Trophoblast cell (in vitro differentiated cells and primary cell): Measurements from ENCODE around the gene SLC4A4.
A peak's percentile ranks its signal among the peaks of the same experiment; 100 is the strongest.

Experiments used
- DNase-seq, 2 donors: peaks; one replicate each; pipeline ENCODE4 v3.0.0-alpha.2; 2016
- H2AFZ ChIP-seq: 2 replicates; pipeline ENCODE4 v1.6.1; 2013; ENCODE audit warnings: low read length, moderate library complexity, mild to moderate bottlenecking; ENCODE audit not compliant: insufficient read depth, poor library complexity
- H2AK5ac ChIP-seq: 2 replicates; pipeline ENCODE4 v1.6.1; 2013; ENCODE audit warnings: mild to moderate bottlenecking, low read length
- H2BK120ac ChIP-seq: 2 replicates; pipeline ENCODE4 v1.6.1; 2013; ENCODE audit warnings: low read length, mild to moderate bottlenecking, moderate library complexity; ENCODE audit not compliant: insufficient read depth, poor library complexity
- H2BK12ac ChIP-seq: 2 replicates; pipeline ENCODE4 v1.6.1; 2013; ENCODE audit warnings: mild to moderate bottlenecking, low read length, moderate library complexity
- H2BK5ac ChIP-seq: 2 replicates; pipeline ENCODE4 v1.6.1; 2013; ENCODE audit warnings: low read length, low read depth, moderate library complexity, mild to moderate bottlenecking; ENCODE audit not compliant: poor library complexity
- H3K14ac ChIP-seq: 2 replicates; pipeline ENCODE4 v1.6.1; 2013; ENCODE audit warnings: mild to moderate bottlenecking, low read length
- H3K18ac ChIP-seq: 2 replicates; pipeline ENCODE4 v1.6.1; 2013; ENCODE audit warnings: mild to moderate bottlenecking, low read length
- H3K23ac ChIP-seq: 2 replicates; pipeline ENCODE4 v1.6.1; 2013; ENCODE audit warnings: low read length
- H3K27ac ChIP-seq: 2 replicates; pipeline ENCODE4 v1.5.1; 2013; ENCODE audit warnings: low read depth, mild to moderate bottlenecking, inconsistent platforms, low read length, moderate library complexity
- H3K27me3 ChIP-seq: 2 replicates; pipeline ENCODE4 v1.6.1; 2013; ENCODE audit warnings: inconsistent platforms, mild to moderate bottlenecking, low read length, moderate library complexity; ENCODE audit not compliant: insufficient read depth
- H3K36me3 ChIP-seq, 2 experiments: 1 replicate in 1 of 2; 2 replicates in 1 of 2; pipeline ENCODE4 v1.6.1; 2013; ENCODE audit warnings: low read length in 2 of 2, mild to moderate bottlenecking in 2 of 2, moderate library complexity in 1 of 2; ENCODE audit not compliant: insufficient read depth in 2 of 2, control insufficient read depth in 1 of 2
- H3K4ac ChIP-seq: 2 replicates; pipeline ENCODE4 v1.6.1; 2013; ENCODE audit warnings: low read depth, mild to moderate bottlenecking, low read length, moderate library complexity
- H3K4me1 ChIP-seq, 2 experiments: 1 replicate in 1 of 2; 2 replicates in 1 of 2; pipeline ENCODE4 v1.6.1; 2013; ENCODE audit warnings: low read length in 2 of 2, mild to moderate bottlenecking in 2 of 2, moderate library complexity in 1 of 2; ENCODE audit not compliant: insufficient read depth in 2 of 2, control insufficient read depth in 1 of 2
- H3K4me2 ChIP-seq: 2 replicates; pipeline ENCODE4 v1.6.1; 2013; ENCODE audit warnings: inconsistent platforms, mild to moderate bottlenecking, low read length, moderate library complexity
- H3K4me3 ChIP-seq: 2 replicates; pipeline ENCODE4 v1.5.1; 2013; ENCODE audit warnings: mild to moderate bottlenecking, low read depth, low read length, inconsistent platforms
- H3K79me1 ChIP-seq: one replicate; pipeline ENCODE4 v1.6.1; 2013; ENCODE audit warnings: low read length
- H3K79me2 ChIP-seq: 2 replicates; pipeline ENCODE4 v1.6.1; 2013; ENCODE audit warnings: low read length, mild to moderate bottlenecking; ENCODE audit not compliant: control insufficient read depth, insufficient read depth, poor library complexity
- H3K9ac ChIP-seq: 2 replicates; pipeline ENCODE4 v1.6.1; 2013; ENCODE audit warnings: mild to moderate bottlenecking, low read length
- H3K9me3 ChIP-seq: 2 replicates; pipeline ENCODE4 v1.6.1; 2013; ENCODE audit warnings: low read depth, mild to moderate bottlenecking, control low read depth, inconsistent platforms, low read length; ENCODE audit not compliant: insufficient read depth
- H4K12ac ChIP-seq: 2 replicates; pipeline ENCODE4 v1.6.1; 2013; ENCODE audit warnings: low read depth, mild to moderate bottlenecking, low read length, moderate library complexity
- H4K8ac ChIP-seq: 2 replicates; pipeline ENCODE4 v1.6.1; 2013; ENCODE audit warnings: low read depth, mild to moderate bottlenecking, low read length, moderate library complexity
- H4K91ac ChIP-seq: one replicate; pipeline ENCODE4 v1.6.1; 2013; ENCODE audit warnings: low read depth, mild to moderate bottlenecking, low read length, moderate library complexity
- WGBS: extraction: QIAGEN DNeasy Blood & Tissue Kit; methylation state at CpG from one replicate; pipeline ENCODE4 v1.1.7; 2013; ENCODE audit warnings: missing lambda C conversion rate; ENCODE audit not compliant: insufficient read length, insufficient coverage; ENCODE audit errors: extremely low coverage; 5-methylcytosine and 5-hydroxymethylcytosine counted together

The SLC4A4 gene

DNA sequence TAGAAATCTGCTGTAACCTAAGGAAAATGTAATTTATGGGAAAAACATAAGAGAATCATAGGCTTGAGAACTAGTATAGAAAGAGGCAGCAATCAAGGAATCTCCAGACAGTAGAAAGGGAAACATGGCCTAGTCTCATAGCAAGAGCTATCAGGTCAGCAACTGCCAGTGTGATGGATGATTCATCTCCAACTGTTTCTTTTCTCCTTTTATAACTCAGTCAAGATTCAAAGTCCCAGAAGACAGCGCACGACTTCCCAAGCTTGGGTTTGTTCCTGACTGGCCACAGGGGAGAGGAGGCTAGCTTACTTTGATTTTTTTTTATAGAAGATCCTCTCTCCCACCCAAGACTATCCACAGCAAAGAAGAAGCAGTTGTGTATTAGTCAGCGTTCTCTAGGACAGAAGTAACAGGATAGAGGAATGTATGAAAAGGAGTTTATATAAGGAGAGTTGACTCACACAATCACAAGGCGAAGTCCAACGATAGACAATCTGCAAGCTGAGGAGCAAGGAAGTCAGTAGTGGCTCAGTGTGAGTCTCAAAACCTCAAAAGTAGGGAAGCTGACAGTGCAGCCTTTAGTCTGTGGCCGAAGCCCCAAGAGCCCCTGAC lies 263.6 kb downstream of the SLC4A4 start:
- no peak overlapping the region for H3K4me3 ChIP-seq
- H3K27me3 ChIP-seq, result no peaks in the 10 kb centered on the region
- no peak overlapping the region for H4K8ac ChIP-seq
- H3K4me2 ChIP-seq, result no peak overlapping the region
- H2BK5ac ChIP-seq, result no peak overlapping the region
- no peak overlapping the region for H2BK12ac ChIP-seq
- no peak overlapping the region for H3K23ac ChIP-seq
- H3K18ac ChIP-seq, result no peak overlapping the region
- peak overlapping the region; percentile 12 for H3K27ac ChIP-seq
- H4K91ac ChIP-seq, result no peak overlapping the region
- H3K9me3 ChIP-seq, result no peaks in the 10 kb centered on the region
- no peak overlapping the region for H2AFZ ChIP-seq
- H3K14ac ChIP-seq, result no peak overlapping the region
- no peak overlapping the region for H3K9ac ChIP-seq
- no peak overlapping the region for H4K12ac ChIP-seq
- peak in 1 of 2 donors; percentile 11 for DNase-seq
- no peaks in the 10 kb centered on the region for H3K4me1 ChIP-seq
- no peak overlapping the region for H2AK5ac ChIP-seq
- no peaks in the 10 kb centered on the region for H3K79me2 ChIP-seq
- no CpG with 5 or more reads among the region's 6 CpGs for WGBS
- H3K4ac ChIP-seq, result no peak overlapping the region
- no peaks in the 10 kb centered on the region for H3K36me3 ChIP-seq
- H2BK120ac ChIP-seq, result no peak overlapping the region
- H3K79me1 ChIP-seq, result peaks cover 3% of the 10 kb centered on the region

DNA sequence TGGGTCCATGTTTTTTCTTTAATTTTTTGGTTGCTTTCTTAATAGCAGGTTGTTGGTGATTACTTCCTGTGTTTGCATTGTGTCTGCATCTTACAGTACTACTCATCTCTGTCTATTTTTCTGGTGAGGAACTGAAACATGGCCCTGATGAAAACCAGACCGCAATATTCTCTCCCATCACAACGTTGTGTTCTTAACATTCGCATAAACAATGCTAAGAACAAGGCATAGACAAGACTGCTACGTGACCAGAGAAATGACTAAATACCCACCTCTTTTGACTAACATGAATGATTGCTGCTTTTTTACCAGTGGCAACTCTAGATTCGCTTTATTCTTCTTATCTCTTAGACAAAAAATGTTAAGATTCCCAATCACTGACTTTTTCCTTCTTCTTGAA lies 266.0 kb downstream of the SLC4A4 start:
- no peak overlapping the region for H3K14ac ChIP-seq
- H3K79me1 ChIP-seq, result peaks cover 10% of the 10 kb centered on the region
- H4K8ac ChIP-seq, result no peak overlapping the region
- H4K12ac ChIP-seq, result no peak overlapping the region
- no peak overlapping the region for H3K18ac ChIP-seq
- H3K4me2 ChIP-seq, result no peak overlapping the region
- no peak overlapping the region for H3K27ac ChIP-seq
- H3K4me3 ChIP-seq, result no peak overlapping the region
- no peak overlapping the region for H2AFZ ChIP-seq
- H3K79me2 ChIP-seq, result peaks cover 4% of the 10 kb centered on the region
- no peak overlapping the region for H2AK5ac ChIP-seq
- no peaks in the 10 kb centered on the region for H3K27me3 ChIP-seq
- whole genome bisulfite sequencing, result no CpG with 5 or more reads among the region's 5 CpGs
- no peak overlapping the region for H4K91ac ChIP-seq
- H3K4ac ChIP-seq, result no peak overlapping the region
- no peak overlapping the region for H2BK5ac ChIP-seq
- no peak overlapping the region for H2BK120ac ChIP-seq
- peaks cover 3% of the 10 kb centered on the region for H3K9me3 ChIP-seq
- H2BK12ac ChIP-seq, result no peak overlapping the region
- no peak overlapping the region for H3K9ac ChIP-seq
- no peak overlapping the region for H3K23ac ChIP-seq
- DNase-seq, result peak in 1 of 2 donors; percentile 40
- peaks cover 0 to 2% of the 10 kb centered on the region in 2 experiments for H3K36me3 ChIP-seq
- H3K4me1 ChIP-seq, result peaks cover 5 to 6% of the 10 kb centered on the region in 2 experiments

DNA sequence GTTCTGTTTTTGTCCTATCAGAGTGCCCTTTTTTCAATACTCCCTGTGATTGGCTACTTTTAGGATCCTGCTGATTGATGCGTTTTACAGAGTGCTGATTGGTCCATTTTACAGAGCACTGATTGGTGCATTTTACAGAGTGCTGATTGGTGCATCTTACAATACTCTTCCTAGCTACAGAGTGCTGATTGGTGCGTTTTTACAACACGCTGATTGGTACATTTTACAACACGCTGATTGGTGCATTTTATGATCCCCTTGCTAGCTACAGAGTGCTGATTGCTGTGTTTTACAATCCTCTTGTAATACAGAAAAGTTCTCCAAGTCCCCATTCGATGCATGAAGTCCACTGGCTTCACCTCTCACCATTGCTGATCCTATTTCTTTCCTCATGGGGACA lies 268.3 kb downstream of the SLC4A4 start:
- Histone ChIP-seq H3K4me3 (no peak overlapping the region), H4K12ac (no peak overlapping the region), H3K4me1 (peaks cover 5 to 6% of the 10 kb centered on the region in 2 experiments), H3K18ac (no peak overlapping the region), H2AK5ac (no peak overlapping the region), H2AFZ (no peak overlapping the region), H4K91ac (peak overlapping the region; percentile 88), H4K8ac (no peak overlapping the region), H3K23ac (no peak overlapping the region), H3K36me3 (peaks cover 0 to 2% of the 10 kb centered on the region in 2 experiments), H3K9me3 (peaks cover 3% of the 10 kb centered on the region), H3K4ac (no peak overlapping the region), H3K4me2 (no peak overlapping the region), H3K27me3 (no peaks in the 10 kb centered on the region), H3K9ac (no peak overlapping the region), H3K14ac (no peak overlapping the region), H3K79me2 (peaks cover 4% of the 10 kb centered on the region), H3K27ac (no peak overlapping the region), H2BK5ac (no peak overlapping the region), H2BK12ac (peak overlapping the region; percentile 11), H2BK120ac (no peak overlapping the region), H3K79me1 (peaks cover 10% of the 10 kb centered on the region)
- no CpG with 5 or more reads among the region's 5 CpGs for WGBS
- DNase-seq, result no peak

DNA sequence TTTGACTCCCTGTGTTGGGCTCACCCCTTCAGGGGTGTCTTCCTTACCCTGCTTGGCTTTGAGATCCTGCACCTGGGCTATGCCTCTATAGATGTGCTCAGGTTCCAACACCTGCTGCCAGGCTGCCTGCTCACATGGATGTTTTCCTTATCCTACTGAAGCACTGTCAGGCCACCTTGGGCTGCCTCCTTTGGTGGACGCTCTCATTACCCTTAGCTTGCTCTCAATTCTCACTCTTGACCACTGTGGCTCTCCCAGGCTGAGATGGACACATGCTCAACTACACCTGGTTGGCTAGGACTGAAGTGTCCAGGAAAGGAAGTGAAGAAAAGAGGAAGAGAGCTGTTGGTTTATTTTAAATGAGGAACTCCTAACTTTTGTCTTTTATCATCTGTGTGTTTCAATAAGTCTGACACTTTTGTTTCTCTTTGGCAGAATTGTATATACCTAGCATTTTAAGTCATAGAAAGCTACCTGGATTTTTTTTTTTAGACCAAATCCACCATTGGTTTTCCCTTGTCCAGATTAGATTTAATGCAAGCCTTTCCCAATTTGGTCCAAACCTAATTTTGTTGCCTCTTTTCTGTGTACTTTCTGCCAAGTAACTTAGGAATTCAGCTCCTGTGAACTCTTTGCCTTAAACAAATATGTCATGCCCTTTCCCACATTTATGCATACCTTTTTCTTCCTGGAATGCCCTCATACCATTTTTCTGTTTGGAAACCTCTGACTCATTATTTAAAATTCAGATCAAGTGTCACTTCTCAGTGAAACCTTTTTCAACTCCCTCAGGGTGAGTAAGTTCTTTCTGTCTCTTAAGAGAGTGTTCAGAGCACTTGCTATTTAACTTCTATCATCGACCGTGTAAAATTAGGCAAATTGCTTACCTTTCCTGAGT lies 269.2 kb downstream of the SLC4A4 start:
- peak overlapping the region; percentile 3 for H3K4ac ChIP-seq
- no peak overlapping the region for H2AFZ ChIP-seq
- peak overlapping the region; percentile 64 for H2BK5ac ChIP-seq
- H4K91ac ChIP-seq, result peak overlapping the region; percentile 88
- H3K79me2 ChIP-seq, result peaks cover 4% of the 10 kb centered on the region
- no peak overlapping the region for H3K23ac ChIP-seq
- peaks cover 3% of the 10 kb centered on the region for H3K9me3 ChIP-seq
- H3K36me3 ChIP-seq, result peaks cover 0 to 2% of the 10 kb centered on the region in 2 experiments
- H3K18ac ChIP-seq, result peak overlapping the region; percentile 37
- H2BK120ac ChIP-seq, result peak overlapping the region; percentile 85
- H3K14ac ChIP-seq, result peak overlapping the region; percentile 57
- H2AK5ac ChIP-seq, result peak overlapping the region; percentile 96
- H3K9ac ChIP-seq, result no peak overlapping the region
- H3K4me2 ChIP-seq, result no peak overlapping the region
- H3K4me1 ChIP-seq, result peaks cover 5 to 6% of the 10 kb centered on the region in 2 experiments
- no CpG with 5 or more reads among the region's 3 CpGs for WGBS
- peak overlapping the region; percentile 11 for H4K8ac ChIP-seq
- no peak overlapping the region for H3K4me3 ChIP-seq
- H3K79me1 ChIP-seq, result peaks cover 10% of the 10 kb centered on the region
- H4K12ac ChIP-seq, result no peak overlapping the region
- DNase-seq, result peak in 1 of 2 donors; percentile 90
- no peaks in the 10 kb centered on the region for H3K27me3 ChIP-seq
- peak overlapping the region; percentile 94 for H2BK12ac ChIP-seq
- peak overlapping the region; percentile 48 for H3K27ac ChIP-seq
